IPS DF 4.7 (cell line): ENCODE data around the gene SEMA3G.

Source experiments
- DNase-seq: peaks from one replicate; pipeline ENCODE4 v3.0.0-alpha.2; 2013; ENCODE audit warnings: low spot score; ENCODE audit errors: extremely low read depth

SEMA3G gene

DNA sequence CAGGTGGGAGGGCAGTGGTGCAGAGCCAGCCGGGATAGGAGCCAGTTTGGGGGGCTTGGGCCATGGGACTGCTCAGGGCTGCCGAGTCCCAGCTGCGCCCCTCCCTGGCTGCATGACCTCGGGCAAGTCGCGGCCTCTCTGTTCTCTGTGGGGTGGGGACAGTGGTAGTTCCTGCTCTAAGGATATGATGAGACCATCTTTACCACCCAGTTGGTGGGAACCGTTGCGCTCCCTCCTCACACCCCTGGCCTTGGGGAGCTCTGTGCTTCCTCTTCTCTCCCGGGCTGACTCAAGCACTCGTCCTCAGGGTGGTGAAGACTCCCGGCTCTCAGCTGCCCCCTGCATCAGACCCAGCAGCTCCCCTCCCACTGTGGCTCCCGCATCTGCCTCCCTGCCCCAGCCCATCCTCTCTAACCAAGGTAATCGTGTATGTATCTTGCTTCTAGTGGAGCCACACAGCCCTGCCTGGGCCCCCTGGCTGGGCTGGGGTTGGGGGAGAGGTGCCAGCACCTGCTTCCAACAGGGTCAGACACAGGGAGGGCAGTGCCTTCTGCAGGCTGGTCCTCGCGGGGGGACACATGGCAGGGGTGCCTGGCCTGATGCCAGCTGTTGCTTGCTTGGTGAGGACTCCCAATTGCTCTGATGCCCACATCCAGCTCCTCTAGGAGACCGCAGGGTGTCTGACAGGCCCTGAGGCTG lies 35.1 kb upstream of the SEMA3G start:
- DNase-seq, result no peak

DNA sequence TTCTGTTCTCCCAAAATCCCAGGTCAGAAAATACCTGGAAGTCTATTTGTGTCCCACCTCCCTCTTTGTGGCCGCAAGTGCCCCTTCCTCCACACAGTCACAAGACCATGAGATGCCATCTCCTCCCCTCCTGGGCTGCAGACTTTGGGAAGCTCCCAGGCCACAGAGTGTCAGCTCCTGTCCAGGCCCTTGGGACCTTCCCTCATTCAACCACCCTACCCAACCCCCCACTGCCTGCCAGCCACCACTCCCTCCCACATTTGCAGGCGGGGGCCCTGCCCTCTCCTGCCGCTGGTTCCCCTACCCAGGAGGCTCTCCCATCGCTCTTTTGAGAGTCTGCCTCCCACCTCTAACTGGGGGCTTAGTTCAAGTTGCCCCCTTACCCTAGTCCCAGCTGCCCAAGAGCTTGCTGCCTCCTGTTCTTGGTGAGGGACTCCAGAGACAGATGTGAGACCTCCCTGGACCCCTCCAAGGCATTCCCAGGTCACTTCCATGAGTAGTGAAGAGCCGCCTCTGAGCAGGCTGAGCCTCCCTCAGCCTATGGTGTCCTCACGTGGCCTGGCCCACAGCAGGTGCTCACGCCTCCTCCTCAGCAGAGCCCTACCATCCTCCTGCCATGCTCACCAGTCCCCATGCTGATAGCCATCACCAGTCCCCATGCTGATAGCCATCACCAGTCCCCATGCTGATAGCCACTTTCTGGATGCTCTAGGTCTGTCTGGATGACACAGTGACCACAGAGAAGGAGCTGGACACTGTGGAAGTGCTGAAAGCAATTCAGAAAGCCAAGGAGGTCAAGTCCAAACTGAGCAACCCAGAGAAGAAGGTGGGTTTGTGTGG lies 34.4 kb upstream of the SEMA3G start:
- no peak for DNase-seq

DNA sequence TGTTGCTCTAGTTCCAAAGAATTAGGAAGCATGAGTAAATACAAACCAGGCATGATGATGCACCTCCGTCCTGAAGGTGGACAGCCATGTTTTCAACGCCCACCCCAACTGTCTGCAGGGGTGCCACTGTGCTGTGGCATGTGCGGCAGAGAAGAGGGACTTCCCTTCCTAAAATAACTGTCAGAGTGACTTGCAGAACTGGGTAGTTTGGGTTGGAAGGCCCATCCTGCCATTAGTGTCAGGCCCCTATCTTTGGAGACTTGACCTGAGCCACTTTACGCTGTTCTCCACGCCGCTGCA lies 32.8 kb upstream of the SEMA3G start:
- DNase-seq, result no peak

DNA sequence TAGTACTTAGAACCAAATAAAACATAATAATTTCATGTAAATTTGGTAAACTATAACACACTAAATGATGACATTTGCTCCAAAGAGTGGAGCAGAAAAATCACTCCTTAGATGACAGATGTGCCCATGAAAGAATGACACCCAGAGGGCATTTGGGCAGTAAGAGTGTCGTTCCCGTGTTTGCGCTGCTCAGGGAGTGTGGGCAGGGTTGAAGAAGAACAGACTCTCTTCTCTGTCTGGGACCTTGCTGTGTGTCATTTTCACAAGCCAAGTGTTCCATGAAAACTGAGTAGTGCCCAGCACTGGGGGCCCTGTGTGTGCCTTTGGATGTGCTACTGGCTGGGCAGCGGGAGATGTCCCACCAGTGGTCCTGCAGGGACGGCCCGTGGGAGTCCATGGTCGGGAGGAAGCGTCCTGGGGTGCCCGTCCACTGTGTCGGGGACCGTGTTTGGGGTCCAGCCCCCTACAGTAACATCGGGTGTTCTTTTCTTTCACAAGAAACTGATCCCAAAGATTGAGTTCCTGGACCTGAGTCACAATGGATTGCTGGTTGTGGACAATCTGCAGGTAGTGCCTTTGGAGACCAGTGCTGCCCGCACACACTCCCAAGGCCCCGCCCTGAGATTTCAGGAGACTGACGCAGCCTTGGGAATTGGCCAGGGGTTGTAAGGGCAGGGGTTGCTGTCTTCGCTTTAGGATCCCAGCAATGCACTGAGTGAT lies 32.3 kb upstream of the SEMA3G start:
- no peak for DNase-seq

DNA sequence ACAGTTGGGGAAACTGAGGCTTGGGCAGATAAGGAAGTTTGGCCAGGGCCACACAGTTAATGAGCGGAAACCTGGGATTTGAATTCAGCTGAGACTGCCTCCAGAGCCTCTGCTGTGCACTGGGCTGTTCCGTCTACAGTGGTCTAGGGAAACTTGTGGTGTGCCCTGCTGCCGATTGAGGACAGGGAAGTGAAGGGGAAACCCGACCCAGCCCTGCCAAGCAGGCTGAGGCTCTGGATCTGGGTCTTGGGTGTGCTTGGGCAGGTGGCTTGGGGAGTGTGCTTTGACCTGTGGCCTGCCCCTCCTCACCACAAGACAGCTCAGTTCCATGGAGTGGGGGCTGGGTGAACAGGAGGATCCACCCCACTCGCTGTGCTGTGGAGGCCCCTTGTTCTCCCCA lies 28.1 kb upstream of the SEMA3G start:
- DNase-seq, result no peak

DNA sequence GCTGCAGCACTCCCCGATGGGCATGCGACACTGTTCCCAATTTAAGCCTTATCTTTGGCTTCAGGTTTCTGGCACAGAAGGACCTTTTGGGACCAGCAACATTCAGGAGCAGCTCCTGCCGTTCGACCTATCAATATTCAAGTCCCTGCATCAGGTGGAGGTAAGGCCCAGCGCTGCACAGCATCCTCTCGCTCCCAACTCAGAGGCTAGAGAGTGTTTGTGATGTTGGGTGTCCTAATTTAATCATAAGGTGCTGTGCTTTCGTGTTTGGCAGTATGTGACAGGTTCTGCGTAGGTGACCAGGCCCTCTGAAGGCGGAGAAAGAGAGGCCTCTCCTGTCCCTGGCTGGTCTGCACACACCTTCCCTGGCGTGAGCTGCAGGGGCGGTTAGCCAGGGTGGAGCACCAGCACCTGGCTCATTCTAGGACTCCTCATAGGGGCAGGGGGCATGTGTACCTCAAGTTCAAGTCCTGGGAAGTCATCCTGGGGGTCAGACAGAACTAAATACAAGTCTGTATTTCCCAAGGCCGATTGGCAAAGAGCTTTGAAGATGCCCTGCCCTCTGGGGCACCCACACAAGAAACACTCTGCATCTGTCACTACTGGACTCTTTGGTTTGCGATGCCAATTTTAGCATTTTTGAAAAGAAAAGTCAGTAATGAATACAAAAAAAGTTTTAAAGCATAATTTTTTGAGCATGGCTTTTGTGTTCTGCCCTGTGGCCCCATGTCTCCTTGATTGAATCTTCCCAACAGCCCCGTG lies 27.5 kb upstream of the SEMA3G start:
- DNase-seq, result no peak

DNA sequence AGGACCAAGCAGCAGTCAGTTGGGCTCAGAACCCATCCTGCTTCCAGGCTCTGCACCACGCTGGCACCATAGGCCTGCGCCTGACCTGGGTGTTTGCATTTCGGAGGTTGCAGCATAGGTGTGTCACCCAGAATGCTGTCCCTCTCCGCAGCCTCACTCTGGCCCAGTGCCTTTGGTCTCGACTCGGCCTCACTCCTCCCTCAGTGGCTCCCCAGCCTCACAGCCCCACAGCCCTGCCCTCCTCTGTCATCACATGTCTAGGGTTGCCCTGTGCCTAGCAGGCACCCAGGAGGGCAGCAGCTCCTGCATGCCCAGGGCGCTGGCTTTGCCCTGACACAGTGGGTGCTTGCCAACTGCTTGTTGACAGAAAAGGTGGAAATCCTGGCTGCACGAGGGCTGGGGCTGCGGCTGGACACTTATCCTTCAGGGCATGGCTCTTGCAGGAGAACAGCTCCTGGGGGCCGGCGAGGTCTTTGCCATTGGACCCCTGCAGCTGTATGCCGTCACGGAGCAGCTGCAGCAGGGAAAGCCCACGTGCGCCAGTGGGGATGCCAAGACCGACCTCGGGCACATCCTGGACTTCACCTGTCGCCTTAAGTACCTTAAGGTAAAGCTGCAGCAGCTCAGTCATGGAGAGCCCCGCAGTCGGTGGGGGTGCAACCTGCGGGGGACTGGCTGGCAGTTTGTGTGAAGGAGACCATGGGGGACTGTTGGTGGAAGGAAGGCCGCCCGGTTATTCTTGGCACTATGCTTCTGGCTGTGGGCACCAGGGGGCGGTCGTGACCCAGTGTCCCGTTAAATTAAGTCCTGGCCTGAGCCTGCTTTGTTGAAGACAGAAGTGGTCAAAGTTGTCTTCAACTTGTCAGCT lies 26.7 kb upstream of the SEMA3G start:
- DNase-seq, result no peak

DNA sequence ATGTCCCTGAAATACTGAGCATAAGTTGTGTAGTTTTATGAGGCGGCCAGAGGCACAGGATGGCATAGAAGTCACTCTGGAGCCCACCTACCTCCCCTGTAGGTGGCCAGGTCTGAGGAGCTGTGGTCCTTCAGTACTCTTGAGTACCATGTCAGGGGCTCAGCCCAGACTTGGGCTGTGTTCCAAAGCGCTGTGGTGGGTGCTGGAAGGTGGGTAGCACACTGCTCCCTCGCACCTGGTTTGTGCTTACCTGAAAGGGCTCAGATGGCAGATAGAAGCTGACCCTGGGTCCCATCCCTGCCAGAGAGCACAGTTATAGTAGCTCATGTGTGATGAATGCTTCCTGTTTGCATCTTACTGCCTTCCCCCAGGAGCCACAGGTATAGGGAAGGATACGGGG lies 26.0 kb upstream of the SEMA3G start:
- no peak for DNase-seq

DNA sequence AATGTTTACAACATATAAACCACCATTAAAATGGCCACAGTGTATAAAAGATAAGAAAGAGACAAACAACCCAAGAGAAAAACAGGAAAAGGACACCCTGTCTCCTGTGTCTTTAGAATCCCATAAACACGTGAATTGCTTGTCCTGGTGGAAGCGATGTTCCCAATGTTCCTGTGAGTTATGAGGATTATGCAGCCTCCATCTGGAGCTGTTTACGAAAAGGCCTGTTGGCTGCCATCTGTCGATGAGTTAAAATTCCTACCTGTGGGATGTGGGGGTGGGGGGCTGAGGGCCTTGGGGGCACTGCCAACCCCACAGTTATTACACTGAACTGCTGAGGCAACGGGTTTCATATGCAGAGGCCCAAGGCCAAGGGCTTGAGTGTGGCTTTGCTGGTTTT lies 24.1 kb upstream of the SEMA3G start:
- no peak for DNase-seq

DNA sequence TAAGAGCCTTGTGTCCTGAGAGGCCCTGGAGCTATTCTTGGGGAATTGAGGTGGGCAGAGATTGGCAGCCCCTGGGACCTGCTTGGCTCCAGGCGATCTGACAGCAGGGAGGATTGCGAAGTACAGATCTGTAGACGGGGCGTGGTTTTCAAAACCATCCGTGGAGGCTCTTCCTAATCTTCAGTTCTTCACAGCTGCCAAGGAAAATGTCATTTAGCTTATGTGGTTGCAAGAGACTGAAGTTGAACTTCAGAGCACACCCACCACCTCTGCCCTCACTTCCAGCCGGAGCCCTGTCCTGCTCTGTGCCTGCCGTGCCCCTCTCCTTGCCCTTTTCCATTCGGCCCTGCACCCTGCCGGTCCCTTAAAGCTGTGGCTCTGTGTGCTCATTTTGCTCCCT lies 23.4 kb upstream of the SEMA3G start:
- DNase-seq, result no peak

DNA sequence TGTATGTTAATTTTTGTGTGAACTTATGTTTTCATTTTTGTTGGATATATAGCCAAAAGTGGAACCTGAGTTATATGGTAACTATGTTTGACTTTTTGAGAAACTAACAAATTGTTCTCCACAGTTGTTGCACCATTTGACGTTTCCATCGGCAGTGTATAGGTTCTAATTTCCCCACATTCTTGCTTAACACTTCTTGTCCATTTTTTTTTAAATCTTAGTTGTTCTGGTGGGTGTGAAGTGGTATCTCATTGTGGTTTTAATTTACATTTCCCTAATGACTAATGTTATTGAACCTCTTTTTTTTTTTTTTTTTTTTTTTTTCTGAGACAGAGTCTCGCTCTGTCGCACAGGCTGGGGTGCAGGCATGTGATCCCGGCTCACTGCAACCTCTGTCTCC lies 18.5 kb upstream of the SEMA3G start:
- DNase-seq, result no peak

DNA sequence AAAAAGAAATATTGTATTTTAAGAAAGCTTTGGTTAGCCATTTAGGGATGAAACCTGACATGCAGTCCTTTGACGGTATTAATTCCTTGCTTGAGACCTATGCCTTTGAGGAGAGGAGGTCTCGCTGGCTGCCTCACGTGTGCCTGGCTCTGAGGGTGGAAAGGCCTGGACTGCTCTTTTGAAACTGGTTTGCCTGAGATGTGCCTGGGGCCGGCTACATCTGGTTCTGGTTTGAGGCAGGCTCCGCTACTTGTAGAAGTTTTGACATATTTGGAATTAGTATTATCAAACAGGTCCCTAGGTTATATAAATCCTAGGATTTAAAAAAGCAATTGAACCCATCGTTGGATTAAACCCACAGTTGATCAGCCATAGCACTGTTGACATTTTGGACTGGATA lies 17.0 kb upstream of the SEMA3G start:
- no peak for DNase-seq

DNA sequence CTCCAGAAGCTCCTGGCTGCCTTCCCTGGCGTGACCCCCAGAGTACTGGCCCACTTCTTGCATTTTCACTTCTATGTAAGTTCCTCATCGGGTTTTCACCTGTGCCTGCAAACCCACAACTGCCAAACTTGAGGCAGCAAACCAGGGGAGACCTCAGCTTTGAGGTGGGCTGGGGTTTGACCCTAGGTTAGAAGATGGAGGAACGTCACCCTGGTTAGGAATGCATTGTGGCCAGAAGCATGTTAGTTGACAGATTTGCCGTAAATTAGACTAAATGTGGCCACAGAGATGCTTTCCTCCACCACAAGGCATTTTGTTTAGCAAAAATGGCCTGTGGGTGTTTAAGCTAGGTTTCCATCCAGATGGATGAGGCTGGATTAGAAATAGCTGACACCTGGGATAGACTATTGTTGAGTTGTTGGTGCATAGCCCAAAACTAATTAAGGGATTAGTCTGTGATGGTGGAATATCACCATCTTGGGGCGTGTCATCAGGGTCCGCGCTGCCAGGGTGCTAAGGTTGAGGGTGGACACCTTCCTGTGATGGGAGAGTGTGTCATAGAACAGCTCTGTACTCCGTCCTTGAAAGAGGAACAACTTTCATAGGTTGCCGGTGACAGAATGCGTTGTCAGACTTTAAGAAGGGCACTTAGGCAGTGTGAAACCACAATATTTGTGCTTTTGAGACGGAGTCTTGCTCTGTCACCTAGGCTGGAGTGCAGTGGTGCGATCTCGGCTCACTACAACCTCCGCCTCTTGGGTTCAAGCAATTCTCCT lies 14.1 kb upstream of the SEMA3G start:
- no peak for DNase-seq

DNA sequence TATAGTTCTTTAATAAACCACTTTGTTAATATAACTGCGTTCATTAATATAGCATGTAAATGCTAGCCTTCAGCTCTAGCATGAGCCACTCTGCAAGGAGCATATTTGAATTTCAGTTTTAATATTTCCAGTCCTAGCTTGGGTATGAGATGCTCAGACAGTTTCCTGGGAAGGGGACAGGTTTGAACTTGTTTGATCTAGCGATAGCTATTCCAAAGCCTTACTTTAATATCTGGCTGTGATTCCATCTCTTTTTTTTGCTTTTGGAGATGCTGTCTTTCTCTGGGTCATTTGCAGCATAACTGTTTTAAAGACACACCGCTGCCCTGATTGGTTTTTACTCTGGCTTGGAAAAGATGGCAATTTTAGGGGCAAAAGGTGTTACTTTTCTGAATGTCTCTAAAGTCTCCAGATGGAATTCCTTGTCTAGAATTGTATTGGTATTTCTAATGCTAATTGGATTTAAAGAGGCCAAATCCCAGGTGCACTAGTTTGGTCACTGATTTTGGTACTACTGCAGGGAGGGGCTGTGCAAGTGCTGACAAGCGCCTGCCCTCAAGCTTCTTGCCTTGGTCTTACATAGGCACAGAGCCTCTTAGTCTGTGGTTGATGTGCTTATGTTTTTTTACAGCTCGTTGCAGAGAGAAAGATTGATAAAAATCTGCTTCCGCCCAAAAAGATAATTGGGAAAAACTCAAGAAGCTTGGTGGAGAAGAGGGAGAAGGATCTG lies 13.3 kb upstream of the SEMA3G start:
- no peak for DNase-seq

DNA sequence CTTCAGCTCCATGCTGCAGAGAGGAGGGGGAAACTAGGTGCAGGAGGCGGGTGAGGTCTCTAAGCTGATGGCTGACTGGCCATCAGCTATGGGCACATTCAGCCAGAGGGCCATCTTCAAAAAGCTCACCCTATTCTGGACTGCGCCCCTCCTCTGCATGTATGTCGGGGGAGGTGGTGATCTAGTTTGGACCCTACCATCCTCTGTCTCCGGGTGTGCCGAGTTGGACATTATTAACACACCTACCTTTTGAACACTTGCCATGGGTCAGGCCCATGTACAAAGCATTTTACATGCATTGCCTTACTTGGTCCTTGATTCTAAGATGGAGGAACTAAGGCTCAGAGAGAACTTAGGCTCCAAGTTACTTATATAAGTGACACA lies 11.9 kb upstream of the SEMA3G start:
- DNase-seq, result no peak

DNA sequence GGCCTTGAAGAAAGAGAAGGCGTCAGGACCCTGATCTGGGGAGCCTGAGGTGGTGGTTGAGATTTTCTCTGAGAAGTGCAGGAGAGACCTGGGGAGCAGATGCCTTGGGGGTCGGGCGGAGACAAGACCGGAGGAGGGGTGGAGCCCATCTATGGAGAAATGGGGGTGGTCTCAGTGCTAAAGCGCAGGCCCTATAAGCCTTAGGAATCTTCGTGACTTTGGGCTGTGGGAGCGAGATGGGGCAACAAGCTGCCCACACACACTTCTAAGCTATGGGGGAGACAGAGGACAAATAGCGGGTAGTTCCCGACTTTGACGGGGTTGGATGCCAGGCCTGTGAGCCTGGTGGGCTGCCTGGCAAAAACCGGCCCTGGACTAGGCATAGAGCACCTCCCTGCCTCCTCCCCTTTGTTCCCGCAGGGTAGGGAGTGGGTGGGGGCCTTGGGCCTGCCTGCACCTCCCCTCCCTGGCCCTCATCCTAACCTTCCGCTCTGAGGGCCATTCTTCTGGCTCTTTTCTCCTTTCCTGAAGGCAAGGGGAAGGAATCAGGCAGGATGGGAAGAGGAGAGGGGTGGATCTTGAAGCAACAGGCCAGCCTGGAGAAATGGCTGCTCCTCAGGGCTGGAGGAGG lies 11.4 kb upstream of the SEMA3G start:
- no peak for DNase-seq

DNA sequence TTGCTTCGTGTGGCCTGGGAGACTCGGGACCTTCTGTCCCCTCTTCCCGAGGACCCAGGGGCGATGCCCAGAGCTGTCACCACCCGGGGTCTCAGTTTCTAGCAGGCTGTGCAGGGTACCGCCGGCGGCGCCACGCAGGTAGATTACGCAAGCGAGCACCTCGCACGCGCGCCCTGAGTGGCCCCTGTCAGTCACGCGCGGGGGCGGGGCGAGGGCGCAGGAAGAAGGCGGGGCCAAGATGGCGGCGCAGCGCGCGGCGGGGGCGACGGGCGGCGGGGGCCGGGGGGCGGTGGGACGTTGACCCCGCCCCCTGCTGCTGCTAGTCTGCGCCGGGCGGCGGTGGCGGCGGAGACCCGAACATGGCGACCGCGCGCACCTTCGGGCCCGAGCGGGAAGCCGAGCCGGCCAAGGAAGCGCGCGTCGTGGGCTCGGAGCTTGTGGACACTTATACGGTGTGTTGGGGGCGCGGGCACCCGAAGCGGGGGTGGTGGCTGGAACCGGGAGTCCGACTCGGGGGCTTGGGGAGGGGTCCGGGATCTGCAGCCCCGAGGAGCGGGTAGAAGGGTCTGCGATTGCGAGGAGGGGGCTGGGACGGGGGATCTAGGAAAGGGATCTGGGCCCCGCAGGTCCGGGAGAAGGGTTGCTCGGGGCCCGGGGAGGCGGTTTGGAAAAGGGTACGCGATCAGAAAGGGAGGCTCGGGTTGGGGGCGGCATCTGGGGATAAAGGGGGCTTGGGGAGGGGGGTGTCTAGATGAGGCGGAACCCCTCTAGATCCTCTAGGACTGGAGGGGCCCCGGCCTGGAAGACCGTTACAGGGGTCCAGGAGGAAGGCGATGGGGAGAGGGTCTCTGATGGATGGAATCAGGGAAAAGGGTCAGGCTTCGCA lies 10.6 kb upstream of the SEMA3G start, which contains the start of gene NISCH:
TSS of gene NISCH (plus strand) at position 322 of the 886 bp plus-strand sequence. CDS start at position 360, 38 bp downstream.
- no peak for DNase-seq

DNA sequence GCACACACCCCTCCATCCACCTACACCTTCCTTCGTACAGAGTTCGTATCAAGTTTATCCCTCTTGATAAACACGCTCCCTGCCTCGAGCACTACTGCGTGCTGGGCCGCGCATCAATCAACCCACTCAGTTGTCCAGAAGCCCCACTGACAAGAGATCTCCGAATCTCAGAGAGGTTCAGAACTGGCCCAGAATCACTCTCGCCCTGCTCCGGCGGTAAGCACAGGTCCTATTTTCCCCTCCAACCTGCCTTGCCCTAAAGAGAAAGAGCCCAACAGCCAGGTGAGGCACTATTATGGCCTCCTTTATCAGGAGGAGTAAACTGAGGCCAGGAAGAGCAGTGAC lies 10.0 kb upstream of the SEMA3G start:
- no peak for DNase-seq
